Stimulated activated naive B cell treated with anti-CD40 and anti-IgM and Interleukin-4, amounts not matched to agents 10 μg/mL and 1 μg/mL and 100 μg/mL, for 72 hours (primary cell): ENCODE data around the gene CERS1.
"Not testable (repeated sequence)": the region's sequence is repeated elsewhere in the genome, so short reads cannot be mapped to it uniquely, and the experiment has no call there.

ENCODE experiments used
- ATAC-seq, 2 donors: fragments of 150-1000 bp; cut with Tn5 transposase; replicated peaks; 2 replicates each; pipeline ENCODE4 v1.10.0; 2021; ENCODE audit warnings: moderate library complexity in 1 of 2
- DNase-seq: peaks from one replicate; pipeline ENCODE4 v3.0.0; 2021
- H3K27ac Mint-ChIP-seq: one replicate; pipeline ENCODE4 v1.8.0; 2022; ENCODE audit warnings: mild to moderate bottlenecking, mixed read lengths
- H3K27me3 Mint-ChIP-seq, 2 donors: one replicate each; pipeline ENCODE4 v1.8.0; 2022; ENCODE audit warnings: mixed read lengths in 2 of 2
- H3K36me3 Mint-ChIP-seq, 2 donors: one replicate each; pipeline ENCODE4 v1.8.0; 2022; ENCODE audit warnings: mixed read lengths in 2 of 2, mild to moderate bottlenecking in 1 of 2
- H3K4me1 Mint-ChIP-seq, 2 donors: one replicate each; pipeline ENCODE4 v1.8.0; 2022; ENCODE audit warnings: mixed read lengths in 2 of 2, mild to moderate bottlenecking in 1 of 2
- H3K4me3 Mint-ChIP-seq, 2 donors: one replicate each; pipeline ENCODE4 v1.8.0; 2022; ENCODE audit warnings: mild to moderate bottlenecking in 2 of 2, mixed read lengths in 2 of 2, moderate library complexity in 1 of 2
- H3K9me3 Mint-ChIP-seq, 2 donors: one replicate each; pipeline ENCODE4 v1.8.0; 2022; ENCODE audit warnings: mixed read lengths in 2 of 2, mild to moderate bottlenecking in 1 of 2

CERS1 gene

GRCh38 chr19:18928018-18928805 lies 32.3 kb upstream of the CERS1 start:
- ATAC-seq (no peak), DNase-seq (no peak)
- Mint-ChIP-seq H3K27me3 (peaks cover 5 to 12% of the 10 kb centered on the region in 2 donors), H3K27ac (no peak overlapping the region), H3K4me3 (no peak overlapping the region), H3K9me3 (no peaks in the 10 kb centered on the region), H3K4me1 (peaks cover 6 to 16% of the 10 kb centered on the region in 2 donors), H3K36me3 (peaks cover 33 to 39% of the 10 kb centered on the region in 2 donors)

GRCh38 chr19:18924684-18925213 lies 28.8 kb upstream of the CERS1 start:
- Mint-ChIP-seq H3K36me3 (peaks cover 50 to 53% of the 10 kb centered on the region in 2 donors), H3K27ac (no peak overlapping the region), H3K4me3 (no peak overlapping the region), H3K27me3 (no peaks in the 10 kb centered on the region), H3K9me3 (no peaks in the 10 kb centered on the region), H3K4me1 (peaks cover 9 to 18% of the 10 kb centered on the region in 2 donors)
- DNase-seq = no peak
- no peak for ATAC-seq

GRCh38 chr19:18922228-18922985 lies 26.4 kb upstream of the CERS1 start:
- Mint-ChIP-seq H3K36me3 (peaks cover 42 to 51% of the 10 kb centered on the region in 2 donors), H3K9me3 (no peaks in the 10 kb centered on the region), H3K27ac (no peak overlapping the region), H3K4me3 (no peak overlapping the region), H3K4me1 (peaks cover 14 to 30% of the 10 kb centered on the region in 2 donors), H3K27me3 (no peaks in the 10 kb centered on the region)
- ATAC-seq (no peak), DNase-seq (no peak)

- Mint-ChIP-seq H3K9me3 (no peaks in the 10 kb centered on the region), H3K27me3 (no peaks in the 10 kb centered on the region), H3K36me3 (peaks cover 39 to 51% of the 10 kb centered on the region in 2 donors), H3K27ac (no peak overlapping the region), H3K4me1 (peaks cover 18 to 33% of the 10 kb centered on the region in 2 donors), H3K4me3 (peak overlapping the region; percentile 28 to 36)
- DNase-seq (no peak), ATAC-seq (no peak)
These were observed 25.6 kb upstream of the CERS1 start for GRCh38 chr19:18921593-18921992.

GRCh38 chr19:18920400-18920799 lies 24.4 kb upstream of the CERS1 start:
- H3K36me3 Mint-ChIP-seq = peaks cover 33 to 45% of the 10 kb centered on the region in 2 donors
- no peak for ATAC-seq
- H3K4me3 Mint-ChIP-seq = peak overlapping the region; percentile 88 to 93
- H3K4me1 Mint-ChIP-seq = peaks cover 19 to 40% of the 10 kb centered on the region in 2 donors
- H3K27ac Mint-ChIP-seq = peak overlapping the region; percentile 96
- no peaks in the 10 kb centered on the region for H3K27me3 Mint-ChIP-seq
- DNase-seq = no peak
- no peaks in the 10 kb centered on the region for H3K9me3 Mint-ChIP-seq

- no peak for DNase-seq
- ATAC-seq = no peak
These were observed 23.9 kb upstream of the CERS1 start for GRCh38 chr19:18919900-18920214.

GRCh38 chr19:18919086-18919899 lies 23.3 kb upstream of the CERS1 start, which contains the start of the genes COPE and DDX49:
Gene COPE, minus strand, starts transcription at chr19:18919387. Its CDS starts 39 bp downstream, at chr19:18919348.
Gene DDX49, plus strand, starts transcription at chr19:18919715. Its CDS starts 27 bp downstream, at chr19:18919742.
- Mint-ChIP-seq H3K9me3 (no peaks in the 10 kb centered on the region), H3K27ac (peak within 1 kb of the TSS; percentile 96), H3K4me1 (peaks cover 19 to 45% of the 10 kb centered on the region in 2 donors), H3K36me3 (peaks cover 28 to 43% of the 10 kb centered on the region in 2 donors), H3K4me3 (peak within 1 kb of the TSS; percentile 88 to 93), H3K27me3 (no peaks in the 10 kb centered on the region)
- ATAC-seq (peak; percentile 92 to 93), DNase-seq (peak; percentile 98)

More at GRCh38 chr19:18919900-18920214, 23.9 kb upstream of the CERS1 start:
- Mint-ChIP-seq H3K27ac (peak overlapping the region; percentile 96), H3K27me3 (no peaks in the 10 kb centered on the region), H3K9me3 (no peaks in the 10 kb centered on the region), H3K36me3 (peaks cover 34 to 49% of the 10 kb centered on the region in 2 donors), H3K4me1 (peaks cover 19 to 45% of the 10 kb centered on the region in 2 donors), H3K4me3 (peak overlapping the region; percentile 88 to 93)

GRCh38 chr19:18917593-18917992 lies 21.6 kb upstream of the CERS1 start:
- not testable (repeated sequence) for DNase-seq, H3K9me3 Mint-ChIP-seq, H3K27me3 Mint-ChIP-seq, ATAC-seq
- H3K4me1 Mint-ChIP-seq = peaks cover 24 to 59% of the 10 kb centered on the region in 2 donors
- peak overlapping the region; percentile 76 to 88 for H3K4me3 Mint-ChIP-seq
- peak overlapping the region; percentile 62 for H3K27ac Mint-ChIP-seq
- H3K36me3 Mint-ChIP-seq = peaks cover 25 to 39% of the 10 kb centered on the region in 2 donors

- ATAC-seq (no peak), DNase-seq (peak; percentile 31)
- no peak overlapping the region for H3K4me3 Mint-ChIP-seq
- no peaks in the 10 kb centered on the region for H3K9me3 Mint-ChIP-seq
- H3K4me1 Mint-ChIP-seq = peaks cover 19 to 54% of the 10 kb centered on the region in 2 donors
- no peak overlapping the region for H3K27ac Mint-ChIP-seq
- H3K36me3 Mint-ChIP-seq = peaks cover 24 to 29% of the 10 kb centered on the region in 2 donors
- H3K27me3 Mint-ChIP-seq = no peaks in the 10 kb centered on the region
These were observed 19.7 kb upstream of the CERS1 start for GRCh38 chr19:18915639-18916038.

- Mint-ChIP-seq H3K9me3 (no peaks in the 10 kb centered on the region), H3K27ac (no peak overlapping the region), H3K4me3 (no peak overlapping the region), H3K36me3 (peaks cover 30 to 33% of the 10 kb centered on the region in 2 donors), H3K27me3 (no peaks in the 10 kb centered on the region), H3K4me1 (peaks cover 17 to 41% of the 10 kb centered on the region in 2 donors)
- DNase-seq = no peak
- ATAC-seq = no peak
These were observed 17.5 kb upstream of the CERS1 start for GRCh38 chr19:18913466-18913865.

- no peaks in the 10 kb centered on the region for H3K9me3 Mint-ChIP-seq
- H3K27ac Mint-ChIP-seq = peak overlapping the region; percentile 84
- H3K4me1 Mint-ChIP-seq = peaks cover 15 to 37% of the 10 kb centered on the region in 2 donors
- DNase-seq (no peak), ATAC-seq (no peak)
- no peak overlapping the region for H3K4me3 Mint-ChIP-seq
- no peaks in the 10 kb centered on the region for H3K27me3 Mint-ChIP-seq
- H3K36me3 Mint-ChIP-seq = peaks cover 30 to 33% of the 10 kb centered on the region in 2 donors
These were observed 17.0 kb upstream of the CERS1 start for GRCh38 chr19:18912933-18913332.

- H3K27me3 Mint-ChIP-seq = no peaks in the 10 kb centered on the region
- H3K36me3 Mint-ChIP-seq = peaks cover 29 to 34% of the 10 kb centered on the region in 2 donors
- no peak overlapping the region for H3K4me3 Mint-ChIP-seq
- no peak overlapping the region for H3K27ac Mint-ChIP-seq
- DNase-seq (no peak), ATAC-seq (no peak)
- peaks cover 10 to 28% of the 10 kb centered on the region in 2 donors for H3K4me1 Mint-ChIP-seq
- H3K9me3 Mint-ChIP-seq = no peaks in the 10 kb centered on the region
These were observed 15.0 kb upstream of the CERS1 start for GRCh38 chr19:18910801-18911436.

GRCh38 chr19:18910010-18910409 lies 14.1 kb upstream of the CERS1 start:
- Mint-ChIP-seq H3K36me3 (peaks cover 31 to 35% of the 10 kb centered on the region in 2 donors), H3K27me3 (no peaks in the 10 kb centered on the region), H3K27ac (no peak overlapping the region), H3K4me1 (peaks cover 9 to 20% of the 10 kb centered on the region in 2 donors), H3K9me3 (no peaks in the 10 kb centered on the region), H3K4me3 (no peak overlapping the region)
- ATAC-seq (no peak), DNase-seq (no peak)
